Right atrium auricular region (tissue), 2 donors: Measurements from ENCODE around the gene B3GAT3. TPM values are rescaled to one million over a fixed set of nuclear protein-coding genes. Genes with fewer than 3 reads are reported as not detected.

Experiments used
- DNase-seq: peaks from one replicate; pipeline ENCODE4 v3.0.0-alpha.2; 2019; ENCODE audit warnings: low spot score
- H3K27ac ChIP-seq, 2 donors: fragments of 200-600 bp; sonication (generic); 1 replicate in 1 of 2; 2 replicates in 1 of 2; pipeline ENCODE4 v1.5.1; 2016 to 2019
- H3K27me3 ChIP-seq, 2 donors: fragments of 200-600 bp; sonication (generic); one replicate each; pipeline versions ENCODE4 v1.5.1 to v1.6.0; 2017 to 2019
- H3K36me3 ChIP-seq: fragments of 200-600 bp; sonication (generic); one replicate; pipeline ENCODE4 v1.5.1; 2016
- H3K4me1 ChIP-seq, 2 donors: fragments of 200-600 bp; sonication (generic); one replicate each; pipeline versions ENCODE4 v1.5.1 to v1.6.0; 2017 to 2019
- H3K4me3 ChIP-seq, 2 donors: fragments of 200-600 bp; sonication (generic); 1 replicate in 1 of 2; 2 replicates in 1 of 2; pipeline ENCODE4 v1.5.1; 2017 to 2019; ENCODE audit warnings: mild to moderate bottlenecking in 1 of 2, moderate library complexity in 1 of 2
- H3K9me3 ChIP-seq, 2 donors: fragments of 200-600 bp; sonication (generic); one replicate each; pipeline ENCODE4 v1.5.1; 2019
- CTCF ChIP-seq, 2 donors: fragments of 200-600 bp; sonication (generic); IDR thresholded peaks; one replicate each; pipeline ENCODE4 v1.5.1; 2019; ENCODE audit warnings: antibody characterized with exemption in 2 of 2
- total RNA-seq, 2 donors: library from RNA; depleted of rRNA; stranded (reverse); fragments of >200 nt; gene quantifications; one replicate each; pipeline ENCODE4 v1.1.0, GENCODE V29; 2016

B3GAT3 gene
- total RNA-seq, 2 donors from 2014 or later: 12.7 to 14.0 TPM

GRCh38 chr11:62613291-62613778 lies 8.5 kb downstream of the B3GAT3 start:
- Histone ChIP-seq H3K9me3 (no peaks in the 10 kb centered on the region), H3K4me1 (peaks cover 0 to 28% of the 10 kb centered on the region in 2 donors), H3K36me3 (peaks cover 12% of the 10 kb centered on the region), H3K27ac (peak overlapping the region; percentile 92 to 97), H3K4me3 (peak overlapping the region in 1 of 2 donors; percentile 78), H3K27me3 (no peaks in the 10 kb centered on the region)
- no peak for DNase-seq
- no peak for TF ChIP-seq CTCF (IDR thresholded peaks at IDR 0.05)

- Histone ChIP-seq H3K27ac (peak within 1 kb of the TSS; percentile 92 to 97), H3K4me3 (peak within 1 kb of the TSS; percentile 78 to 88), H3K27me3 (no peaks in the 10 kb centered on the region), H3K9me3 (no peaks in the 10 kb centered on the region), H3K4me1 (peaks cover 0 to 28% of the 10 kb centered on the region in 2 donors), H3K36me3 (peaks cover 16% of the 10 kb centered on the region)
- TF ChIP-seq CTCF (IDR thresholded peaks at IDR 0.05): peak; percentile 98 to 100
- peak; percentile 95 for DNase-seq
Measured at GRCh38 chr11:62612366-62613290, 9.2 kb downstream of the B3GAT3 start, which contains the start of the genes EML3 and ROM1. EML3 (minus strand) TSS chr11:62612775; CDS start chr11:62612457, 318 bp downstream. ROM1 (plus strand) TSS chr11:62613257; CDS start chr11:62613282, 25 bp downstream.

- peak; percentile 66 for DNase-seq
- no peaks in the 10 kb centered on the region for H3K9me3 ChIP-seq
- H3K4me1 ChIP-seq: peaks cover 0 to 28% of the 10 kb centered on the region in 2 donors
- peaks cover 13% of the 10 kb centered on the region for H3K36me3 ChIP-seq
- H3K27ac ChIP-seq: peak overlapping the region; percentile 92 to 97
- no peak for TF ChIP-seq CTCF (IDR thresholded peaks at IDR 0.05)
- H3K4me3 ChIP-seq: peak overlapping the region; percentile 78 to 88
- H3K27me3 ChIP-seq: no peaks in the 10 kb centered on the region
Measured at GRCh38 chr11:62611705-62612365, 10.0 kb downstream of the B3GAT3 start.

- DNase-seq: no peak
- H3K4me3 ChIP-seq: peak overlapping the region; percentile 78 to 88
- peak overlapping the region; percentile 92 to 97 for H3K27ac ChIP-seq
- peaks cover 9% of the 10 kb centered on the region for H3K36me3 ChIP-seq
- no peak for TF ChIP-seq CTCF (IDR thresholded peaks at IDR 0.05)
- no peaks in the 10 kb centered on the region for H3K9me3 ChIP-seq
- H3K27me3 ChIP-seq: no peaks in the 10 kb centered on the region
- peaks cover 0 to 28% of the 10 kb centered on the region in 2 donors for H3K4me1 ChIP-seq
Measured at GRCh38 chr11:62610814-62611704, 10.7 kb downstream of the B3GAT3 start.

GRCh38 chr11:62610403-62610802 lies 11.4 kb downstream of the B3GAT3 start:
- Histone ChIP-seq H3K36me3 (peaks cover 16% of the 10 kb centered on the region), H3K4me3 (no peak overlapping the region), H3K9me3 (no peaks in the 10 kb centered on the region), H3K27ac (no peak overlapping the region), H3K27me3 (no peaks in the 10 kb centered on the region), H3K4me1 (peaks cover 0 to 28% of the 10 kb centered on the region in 2 donors)
- TF ChIP-seq CTCF (IDR thresholded peaks at IDR 0.05): no peak
- DNase-seq: no peak
